Measurements from ENCODE around the gene CYB5R3. TPM values are rescaled to one million over a fixed set of nuclear protein-coding genes. Genes with fewer than 3 reads are reported as not detected.
"Not testable (repeated sequence)": the region's sequence is repeated elsewhere in the genome, so short reads cannot be mapped to it uniquely, and the experiment has no call there.

CYB5R3 gene
- total and polyA plus RNA-seq, 2 donors (not counting 3 experiments of a cell fraction or from before 2014, with no cell fraction given) = 217 to 263 TPM

- no TSS peak for BruUV-seq (replicated peaks)
- no peak overlapping the region for H3K4me3 ChIP-seq (replicated peaks in 1 of 3; ENCODE audit: insufficient read depth in 1 of 3, low read depth in 1 of 3, low read length in 3 of 3)
- no peaks in the 10 kb centered on the region for H4K20me1 ChIP-seq (replicated peaks; ENCODE audit: control insufficient read depth, extremely low read depth, insufficient read depth, low read length)
- no peaks in the 10 kb centered on the region for H3K27me3 ChIP-seq (ENCODE audit: control insufficient read depth in 2 of 2, insufficient read depth in 2 of 2, low read length in 2 of 2)
- TF ChIP-seq GATA2 (IDR thresholded peaks at IDR 0.05; ENCODE audit: insufficient read depth, insufficient read length, low read depth, low read length) = no peak
- TF ChIP-seq POLR2AphosphoS5 (IDR thresholded peaks at IDR 0.05; ENCODE audit: insufficient read depth, low read depth, low read length) = no peak
- TF ChIP-seq FOS (IDR thresholded peaks at IDR 0.05; ENCODE audit: borderline replicate concordance, insufficient read depth, low read length) = no peak
- no peak for TF ChIP-seq MAX (IDR thresholded peaks at IDR 0.05; ENCODE audit: insufficient read depth, insufficient read length)
- TF ChIP-seq EZH2 (IDR thresholded peaks at IDR 0.05; ENCODE audit: borderline replicate concordance, low read depth, low read length, severe bottlenecking) = no peak
- TF ChIP-seq MYC (IDR thresholded peaks at IDR 0.05; ENCODE audit: low read depth, low read length) = no peak
- no peak for TF ChIP-seq CTCF (IDR thresholded peaks at IDR 0.05; ENCODE audit: extremely low read depth in 1 of 2, insufficient read depth in 1 of 2, low read depth in 1 of 2, low read length in 2 of 2)
- TF ChIP-seq POLR2A (IDR thresholded peaks at IDR 0.05; ENCODE audit: low read depth, low read length) = no peak
- no peak for TF ChIP-seq JUN (IDR thresholded peaks at IDR 0.05; ENCODE audit: borderline replicate concordance, insufficient read depth, insufficient read length, low read depth)
- FAIRE-seq (no peak), DNase-seq (ENCODE audit: low read depth, low spot score) (no peak)
- H3K27ac ChIP-seq (ENCODE audit: insufficient read depth, low read depth, low read length) = no peak overlapping the region
- POLR2A ChIA-PET = no interaction called here
- H3K4me1 ChIP-seq (ENCODE audit: control insufficient read depth, extremely low read depth, insufficient read depth, low read length) = peaks cover 3% of the 10 kb centered on the region
- no peak overlapping the region for H3K9ac ChIP-seq (replicated peaks; ENCODE audit: extremely low read depth, insufficient read depth, low read length)
- H3K4me2 ChIP-seq (ENCODE audit: insufficient read depth, low read length) = no peak overlapping the region
- peaks cover 0 to 7% of the 10 kb centered on the region in 2 experiments for H3K36me3 ChIP-seq (ENCODE audit: control insufficient read depth in 2 of 2, extremely low read depth in 1 of 2, insufficient read depth in 2 of 2, low read length in 2 of 2)
- no peak overlapping the region for H2AFZ ChIP-seq (ENCODE audit: low read depth, low read length)
- CTCF ChIA-PET = no interaction called here
- H3K79me2 ChIP-seq (ENCODE audit: control insufficient read depth, insufficient read depth, low read length) = peaks cover 17% of the 10 kb centered on the region
- intact Hi-C loops (cut with micrococcal nuclease) = loop anchor here (10.0 kb wide), 1 partner anchor 1493 kb away; no protein-coding TSS in a partner anchor
- no peaks in the 10 kb centered on the region for H3K9me1 ChIP-seq (replicated peaks; ENCODE audit: control insufficient read depth, extremely low read depth, insufficient read depth, low read length)
- H3K9me3 ChIP-seq (replicated peaks; ENCODE audit: control insufficient read depth, insufficient read depth, low read length) = no peaks in the 10 kb centered on the region
- dilution Hi-C loops (cut with MboI; ENCODE audit: extremely low pct_ligation_motif_present, low sequenced_read_pairs) = no loop called here
Observed at GRCh38 chr22:42577623-42578240, 71.5 kb downstream of the CYB5R3 start.

- FAIRE-seq; H2AFZ ChIP-seq (ENCODE audit: low read depth, low read length); H3K27me3 ChIP-seq (ENCODE audit: control insufficient read depth in 2 of 2, insufficient read depth in 2 of 2, low read length in 2 of 2); H3K4me1 ChIP-seq (ENCODE audit: control insufficient read depth, extremely low read depth, insufficient read depth, low read length); H3K9ac ChIP-seq (replicated peaks; ENCODE audit: extremely low read depth, insufficient read depth, low read length); POLR2A ChIA-PET; H3K4me2 ChIP-seq (ENCODE audit: insufficient read depth, low read length); DNase-seq (ENCODE audit: low read depth, low spot score); H4K20me1 ChIP-seq (replicated peaks; ENCODE audit: control insufficient read depth, extremely low read depth, insufficient read depth, low read length); H3K36me3 ChIP-seq (ENCODE audit: control insufficient read depth in 2 of 2, extremely low read depth in 1 of 2, insufficient read depth in 2 of 2, low read length in 2 of 2); H3K4me3 ChIP-seq (replicated peaks in 1 of 3; ENCODE audit: insufficient read depth in 1 of 3, low read depth in 1 of 3, low read length in 3 of 3); CTCF ChIA-PET; BruUV-seq (replicated peaks); H3K27ac ChIP-seq (ENCODE audit: insufficient read depth, low read depth, low read length); dilution Hi-C loops (cut with MboI; ENCODE audit: extremely low pct_ligation_motif_present, low sequenced_read_pairs); H3K9me3 ChIP-seq (replicated peaks; ENCODE audit: control insufficient read depth, insufficient read depth, low read length); H3K9me1 ChIP-seq (replicated peaks; ENCODE audit: control insufficient read depth, extremely low read depth, insufficient read depth, low read length): not testable (repeated sequence)
- intact Hi-C loops (cut with micrococcal nuclease) = loop anchor here (10.0 kb wide), 1 partner anchor 1492 kb away; no protein-coding TSS in a partner anchor
- H3K79me2 ChIP-seq (ENCODE audit: control insufficient read depth, insufficient read depth, low read length) = peaks cover 17% of the 10 kb centered on the region
Observed at GRCh38 chr22:42577141-42577540, 72.1 kb downstream of the CYB5R3 start.

All from endothelial cell of umbilical vein (primary cell).